ENCODE data around the gene GSG1L. TPM values are rescaled to one million over a fixed set of nuclear protein-coding genes. Genes with fewer than 3 reads are reported as not detected.

Gene GSG1L
- total RNA-seq, 1 experiment from 2014 or later, result not detected

- DNase-seq (ENCODE audit: low read depth), result no peak
Measured at GRCh38 chr16:27791404-27791719, 272.2 kb downstream of the GSG1L start.

- no peak for DNase-seq (ENCODE audit: low read depth)
Measured at GRCh38 chr16:27790546-27791403, 272.7 kb downstream of the GSG1L start.

GRCh38 chr16:27789595-27790241, 273.8 kb downstream of the GSG1L start:
- DNase-seq (ENCODE audit: low read depth), result no peak

- DNase-seq (ENCODE audit: low read depth), result no peak
Measured at GRCh38 chr16:27789150-27789549, 274.4 kb downstream of the GSG1L start.

- DNase-seq (ENCODE audit: low read depth), result no peak
Measured at GRCh38 chr16:27787665-27788064, 275.8 kb downstream of the GSG1L start.

GRCh38 chr16:27786923-27787625, 276.4 kb downstream of the GSG1L start:
- DNase-seq (ENCODE audit: low read depth), result no peak

- DNase-seq (ENCODE audit: low read depth), result no peak
Measured at GRCh38 chr16:27786221-27786922, 277.1 kb downstream of the GSG1L start.

GRCh38 chr16:27785307-27785678, 278.2 kb downstream of the GSG1L start:
- DNase-seq (ENCODE audit: low read depth), result no peak

- no peak for DNase-seq (ENCODE audit: low read depth)
Measured at GRCh38 chr16:27784351-27785306, 278.9 kb downstream of the GSG1L start.

GRCh38 chr16:27781981-27782880, 281.3 kb downstream of the GSG1L start:
- DNase-seq (ENCODE audit: low read depth), result no peak

GRCh38 chr16:27781195-27781524, 282.4 kb downstream of the GSG1L start:
- DNase-seq (ENCODE audit: low read depth), result no peak

- DNase-seq (ENCODE audit: low read depth), result no peak
Measured at GRCh38 chr16:27780468-27781194, 282.9 kb downstream of the GSG1L start.

- DNase-seq (ENCODE audit: low read depth), result no peak
Measured at GRCh38 chr16:27779641-27780164, 283.8 kb downstream of the GSG1L start.

- no peak for DNase-seq (ENCODE audit: low read depth)
Measured at GRCh38 chr16:27778926-27779570, 284.5 kb downstream of the GSG1L start.

- no peak for DNase-seq (ENCODE audit: low read depth)
Measured at GRCh38 chr16:27778171-27778925, 285.2 kb downstream of the GSG1L start.

GRCh38 chr16:27777527-27777926, 286.0 kb downstream of the GSG1L start:
- DNase-seq (ENCODE audit: low read depth), result no peak

- no peak for DNase-seq (ENCODE audit: low read depth)
Measured at GRCh38 chr16:27776556-27777225, 286.8 kb downstream of the GSG1L start.

Measured in LHCN-M2 (cell line).